Neural crest cell (in vitro differentiated cells): ENCODE data around the gene SNX22. TPM values are rescaled to one million over a fixed set of nuclear protein-coding genes. Genes with fewer than 3 reads are reported as not detected.
A peak's percentile ranks its signal among the peaks of the same experiment; 100 is the strongest.

Experiments used
- DNase-seq: peaks from one replicate; pipeline ENCODE4 v3.0.0; 2021; ENCODE audit warnings: low read depth, mixed read lengths, low spot score
- H3K27ac Mint-ChIP-seq: one replicate; pipeline ENCODE4 v1.8.0; 2021; ENCODE audit warnings: mild to moderate bottlenecking, mixed read lengths; ENCODE audit not compliant: unreplicated experiment
- H3K27me3 Mint-ChIP-seq: 2 replicates; pipeline ENCODE4 v1.8.0; 2021; ENCODE audit warnings: low read depth, mild to moderate bottlenecking, mixed read lengths
- H3K36me3 Mint-ChIP-seq: 2 replicates; pipeline ENCODE4 v1.8.0; 2021; ENCODE audit warnings: low read depth, mild to moderate bottlenecking, mixed read lengths
- H3K4me1 Mint-ChIP-seq: 2 replicates; pipeline ENCODE4 v1.8.0; 2021; ENCODE audit warnings: mixed read lengths
- H3K4me3 Mint-ChIP-seq: one replicate; pipeline ENCODE4 v1.8.0; 2021; ENCODE audit warnings: mild to moderate bottlenecking, mixed read lengths
- H3K9me3 Mint-ChIP-seq: 2 replicates; pipeline ENCODE4 v1.8.0; 2021; ENCODE audit warnings: mixed read lengths
- CTCF ChIP-seq: fragments of 200-600 bp; sonication (generic); conservative IDR thresholded peaks from 2 replicates; pipeline ENCODE4 v1.5.0; 2021; ENCODE audit warnings: antibody characterized with exemption, mild to moderate bottlenecking
- total RNA-seq: library from RNA; stranded (reverse); gene quantifications from 2 replicates; pipeline ENCODE4 v1.2.1, GENCODE V29; 2021

The SNX22 gene
- total RNA-seq, 1 donor from 2014 or later, result 12.9 TPM

- no peak for DNase-seq
- no peak for TF ChIP-seq CTCF
- no peaks in the 10 kb centered on the region for H3K9me3 Mint-ChIP-seq
- peaks cover 12% of the 10 kb centered on the region for H3K27me3 Mint-ChIP-seq
- H3K27ac Mint-ChIP-seq, result no peak overlapping the region
- H3K4me3 Mint-ChIP-seq, result peak overlapping the region; percentile 47
- peaks cover 25% of the 10 kb centered on the region for H3K36me3 Mint-ChIP-seq
- H3K4me1 Mint-ChIP-seq, result peaks cover 35% of the 10 kb centered on the region
Measured at GRCh38 chr15:64157599-64158125, 6.1 kb downstream of the SNX22 start.

- Mint-ChIP-seq H3K27ac (no peak overlapping the region), H3K9me3 (no peaks in the 10 kb centered on the region), H3K4me3 (peak overlapping the region; percentile 73), H3K36me3 (peaks cover 23% of the 10 kb centered on the region), H3K4me1 (peaks cover 35% of the 10 kb centered on the region), H3K27me3 (peaks cover 3% of the 10 kb centered on the region)
- TF ChIP-seq CTCF, result no peak
- no peak for DNase-seq
Measured at GRCh38 chr15:64158363-64159134, 7.0 kb downstream of the SNX22 start.

GRCh38 chr15:64161688-64162477, 10.4 kb downstream of the SNX22 start:
- no peaks in the 10 kb centered on the region for H3K27me3 Mint-ChIP-seq
- H3K27ac Mint-ChIP-seq, result peak overlapping the region; percentile 40
- no peak for DNase-seq
- TF ChIP-seq CTCF, result no peak
- peak overlapping the region; percentile 91 for H3K4me3 Mint-ChIP-seq
- H3K4me1 Mint-ChIP-seq, result peaks cover 45% of the 10 kb centered on the region
- peaks cover 19% of the 10 kb centered on the region for H3K36me3 Mint-ChIP-seq
- H3K9me3 Mint-ChIP-seq, result no peaks in the 10 kb centered on the region

GRCh38 chr15:64162478-64162868, 10.9 kb downstream of the SNX22 start:
- H3K4me1 Mint-ChIP-seq, result peaks cover 45% of the 10 kb centered on the region
- no peak for TF ChIP-seq CTCF
- H3K27ac Mint-ChIP-seq, result peak overlapping the region; percentile 40
- H3K36me3 Mint-ChIP-seq, result peaks cover 20% of the 10 kb centered on the region
- H3K4me3 Mint-ChIP-seq, result peak overlapping the region; percentile 91
- no peak for DNase-seq
- no peaks in the 10 kb centered on the region for H3K9me3 Mint-ChIP-seq
- no peaks in the 10 kb centered on the region for H3K27me3 Mint-ChIP-seq

- peak; percentile 47 for TF ChIP-seq CTCF
- Mint-ChIP-seq H3K27ac (peak within 1 kb of the TSS; percentile 64), H3K9me3 (no peaks in the 10 kb centered on the region), H3K36me3 (peaks cover 17% of the 10 kb centered on the region), H3K4me1 (peaks cover 43% of the 10 kb centered on the region), H3K4me3 (peak within 1 kb of the TSS; percentile 91), H3K27me3 (no peaks in the 10 kb centered on the region)
- DNase-seq, result peak; percentile 92
Measured at GRCh38 chr15:64162869-64163658, 11.5 kb downstream of the SNX22 start, which contains the start of gene PPIB. Gene PPIB (minus strand): TSS chr15:64163022. CDS start chr15:64162986, 36 bp downstream.
